IMR-90 (cell line): ENCODE data around the gene MIPEP. TPM values are rescaled to one million over a fixed set of nuclear protein-coding genes. Genes with fewer than 3 reads are reported as not detected.

Source experiments
- ATAC-seq: fragments of 200-7000 bp; cut with Tn5 transposase; 2 replicates; pipeline ENCODE4 v1.9.1; 2020; ENCODE audit warnings: low read depth, mild to moderate bottlenecking, moderate library complexity
- BruUV-seq: library from RNA; stranded (reverse); fragments of 400-500 nt; replicated peaks from 2 replicates; lab custom pipeline; 2021; lab: Mats Ljungman, UMichigan
- CTCF ChIA-PET: fragments of 300-600 bp; formaldehyde crosslinking; extraction: SDS; loops from one replicate; lab custom pipeline; 2021; ENCODE audit warnings: antibody characterized with exemption; lab: Yijun Ruan, JAX
- POLR2A ChIA-PET: fragments of 300-600 bp; sonication (Branson Sonifier 250); formaldehyde crosslinking; loops from one replicate; lab custom pipeline; 2022; ENCODE audit warnings: antibody characterized with exemption; ENCODE audit not compliant: unreplicated experiment; lab: Charles Lee
- DNase-seq: peaks from one replicate; pipeline ENCODE4 v3.0.0; 2013
- H2AFZ ChIP-seq: replicated peaks from 2 replicates; pipeline ENCODE3; 2013; ENCODE audit warnings: low read length, mild to moderate bottlenecking; ENCODE audit not compliant: poor library complexity
- H2AK5ac ChIP-seq: 2 replicates; pipeline ENCODE4 v1.6.1; 2013; ENCODE audit warnings: low read depth, low read length, inconsistent platforms
- H2AK9ac ChIP-seq: replicated peaks from 2 replicates; pipeline ENCODE3; 2013; ENCODE audit warnings: mild to moderate bottlenecking, low read depth, low read length, moderate library complexity; ENCODE audit not compliant: poor library complexity
- H2BK120ac ChIP-seq: 2 replicates; pipeline ENCODE4 v1.6.1; 2013; ENCODE audit warnings: low read depth, low read length, inconsistent platforms
- H2BK15ac ChIP-seq: 3 replicates; pipeline ENCODE4 v1.6.1; 2013; ENCODE audit warnings: low read depth, low read length, inconsistent platforms
- H2BK20ac ChIP-seq: 2 replicates; pipeline ENCODE4 v1.6.1; 2013; ENCODE audit warnings: low read depth, mild to moderate bottlenecking, inconsistent platforms, low read length, moderate library complexity
- H2BK5ac ChIP-seq: 2 replicates; pipeline ENCODE4 v1.6.1; 2013; ENCODE audit warnings: mild to moderate bottlenecking, low read depth, low read length, inconsistent platforms; ENCODE audit not compliant: poor library complexity, severe bottlenecking
- H3K14ac ChIP-seq: replicated peaks from 2 replicates; pipeline ENCODE4 v1.6.1; 2013; ENCODE audit warnings: low read depth, low read length, inconsistent platforms
- H3K18ac ChIP-seq: 2 replicates; pipeline ENCODE4 v1.6.1; 2013; ENCODE audit warnings: low read depth, low read length, control low read depth
- H3K23ac ChIP-seq: 2 replicates; pipeline ENCODE4 v1.6.1; 2013; ENCODE audit warnings: low read depth, low read length, inconsistent platforms
- H3K27ac ChIP-seq: 2 replicates; pipeline ENCODE4 v1.5.1; 2013; ENCODE audit warnings: mild to moderate bottlenecking, control low read depth, low read length; ENCODE audit not compliant: insufficient read depth
- H3K27me3 ChIP-seq: 2 replicates; pipeline ENCODE4 v1.6.1; 2013; ENCODE audit warnings: low read length; ENCODE audit not compliant: control insufficient read depth, insufficient read depth
- H3K36me3 ChIP-seq: 2 replicates; pipeline ENCODE4 v1.6.1; 2013; ENCODE audit warnings: low read length, mixed read lengths; ENCODE audit not compliant: control insufficient read depth, insufficient read depth
- H3K4ac ChIP-seq: 2 replicates; pipeline ENCODE4 v1.6.1; 2013; ENCODE audit warnings: low read depth, low read length, inconsistent platforms
- H3K4me1 ChIP-seq: 2 replicates; pipeline ENCODE4 v1.6.1; 2013; ENCODE audit warnings: low read length, mixed read lengths; ENCODE audit not compliant: control insufficient read depth, insufficient read depth
- H3K4me2 ChIP-seq: 2 replicates; pipeline ENCODE4 v1.6.1; 2013; ENCODE audit warnings: low read depth, mild to moderate bottlenecking, control low read depth, low read length, moderate library complexity
- H3K4me3 ChIP-seq: 2 replicates; pipeline ENCODE4 v1.5.1; 2013; ENCODE audit warnings: low read depth, mild to moderate bottlenecking, control low read depth, low read length, moderate library complexity; ENCODE audit not compliant: insufficient read depth
- H3K56ac ChIP-seq: 2 replicates; pipeline ENCODE4 v1.6.1; 2013; ENCODE audit warnings: low read length, inconsistent platforms; ENCODE audit not compliant: insufficient read depth; ENCODE audit errors: extremely low read depth
- H3K79me1 ChIP-seq, 2 experiments: 2 replicates each; pipeline ENCODE4 v1.6.1; 2013; ENCODE audit warnings: low read length in 2 of 2, inconsistent platforms in 1 of 2, low read depth in 1 of 2
- H3K9ac ChIP-seq: 2 replicates; pipeline ENCODE4 v1.6.1; 2013; ENCODE audit warnings: low read depth, low read length, control low read depth
- H3K9me1 ChIP-seq: 2 replicates; pipeline ENCODE4 v1.6.1; 2013; ENCODE audit warnings: low read length, inconsistent platforms; ENCODE audit not compliant: insufficient read depth
- H3K9me3 ChIP-seq: 2 replicates; pipeline ENCODE4 v1.6.1; 2013; ENCODE audit warnings: low read length; ENCODE audit not compliant: control insufficient read depth, insufficient read depth
- H4K20me1 ChIP-seq: 2 replicates; pipeline ENCODE4 v1.6.1; 2013; ENCODE audit warnings: low read length, inconsistent platforms; ENCODE audit not compliant: insufficient read depth
- H4K5ac ChIP-seq: 2 replicates; pipeline ENCODE4 v1.6.1; 2013; ENCODE audit warnings: mild to moderate bottlenecking, low read depth, low read length, control low read depth
- H4K8ac ChIP-seq, 2 experiments: 2 replicates each; pipeline ENCODE4 v1.6.1; 2013; ENCODE audit warnings: low read depth in 2 of 2, low read length in 2 of 2, control low read depth in 1 of 2, inconsistent platforms in 1 of 2
- H4K91ac ChIP-seq: 2 replicates; pipeline ENCODE4 v1.6.1; 2013; ENCODE audit warnings: low read depth, low read length, inconsistent platforms; ENCODE audit not compliant: insufficient read depth
- CEBPB ChIP-seq: IDR thresholded peaks from 2 replicates; pipeline ENCODE4 v1.6.1; 2012; ENCODE audit warnings: low read depth, low read length, improper control_type of control experiment
- RFX5 ChIP-seq: IDR thresholded peaks from 2 replicates; pipeline ENCODE4 v1.8.0; 2012; ENCODE audit warnings: low read depth, mild to moderate bottlenecking, low read length, moderate library complexity
- WGBS, 2 experiments: methylation state at CpG; one replicate each; pipeline versions ENCODE4 v1.1.5 to v1.1.7; 2013; ENCODE audit warnings: missing lambda C conversion rate in 2 of 2; ENCODE audit not compliant: insufficient read length in 1 of 2; ENCODE audit errors: extremely low coverage in 2 of 2; 5-methylcytosine and 5-hydroxymethylcytosine counted together
- dilution Hi-C: fragments of 300-500 bp; cut with HindIII; formaldehyde crosslinking; loops from one replicate; pipeline ENCODE4 v1.14.3; 2018; ENCODE audit warnings: low sequenced_read_pairs; ENCODE audit not compliant: unreplicated experiment
- in situ Hi-C: fragments of 300-500 bp; cut with MboI; formaldehyde crosslinking; loops from 3 replicates; pipeline ENCODE4 v1.14.3; 2019; ENCODE audit warnings: low sequenced_read_pairs, inconsistent platforms, mixed read lengths
- intact Hi-C: fragments of 100-400 bp; cut with micrococcal nuclease; formaldehyde crosslinking; loops from 2 replicates; pipeline ENCODE4 v1.10.0; 2022
- polyA plus RNA-seq, 3 experiments: library from polyadenylated mRNA; depleted of rRNA; stranded (reverse); fragments of >200 nt; gene quantifications; 2 replicates each; pipeline ENCODE4 v1.2.3, GENCODE V29; 2012; ENCODE audit warnings: low replicate concordance in 1 of 3
- total RNA-seq: library from RNA; depleted of rRNA; stranded (reverse); fragments of >200 nt; gene quantifications from 2 replicates; pipeline ENCODE4 v1.2.3, GENCODE V29; 2012
- TF ChIP-seq, protein P1 (sequence below): conservative IDR thresholded peaks from 2 replicates; pipeline ENCODE4 v1.5.1; 2012; ENCODE audit warnings: mild to moderate bottlenecking, low read depth, low read length, improper control_type of control experiment

The MIPEP gene
- total and polyA plus RNA-seq, 2 of the 4 experiments (the other 2 are of a cell fraction) = 15.0 to 21.5 TPM

DNA sequence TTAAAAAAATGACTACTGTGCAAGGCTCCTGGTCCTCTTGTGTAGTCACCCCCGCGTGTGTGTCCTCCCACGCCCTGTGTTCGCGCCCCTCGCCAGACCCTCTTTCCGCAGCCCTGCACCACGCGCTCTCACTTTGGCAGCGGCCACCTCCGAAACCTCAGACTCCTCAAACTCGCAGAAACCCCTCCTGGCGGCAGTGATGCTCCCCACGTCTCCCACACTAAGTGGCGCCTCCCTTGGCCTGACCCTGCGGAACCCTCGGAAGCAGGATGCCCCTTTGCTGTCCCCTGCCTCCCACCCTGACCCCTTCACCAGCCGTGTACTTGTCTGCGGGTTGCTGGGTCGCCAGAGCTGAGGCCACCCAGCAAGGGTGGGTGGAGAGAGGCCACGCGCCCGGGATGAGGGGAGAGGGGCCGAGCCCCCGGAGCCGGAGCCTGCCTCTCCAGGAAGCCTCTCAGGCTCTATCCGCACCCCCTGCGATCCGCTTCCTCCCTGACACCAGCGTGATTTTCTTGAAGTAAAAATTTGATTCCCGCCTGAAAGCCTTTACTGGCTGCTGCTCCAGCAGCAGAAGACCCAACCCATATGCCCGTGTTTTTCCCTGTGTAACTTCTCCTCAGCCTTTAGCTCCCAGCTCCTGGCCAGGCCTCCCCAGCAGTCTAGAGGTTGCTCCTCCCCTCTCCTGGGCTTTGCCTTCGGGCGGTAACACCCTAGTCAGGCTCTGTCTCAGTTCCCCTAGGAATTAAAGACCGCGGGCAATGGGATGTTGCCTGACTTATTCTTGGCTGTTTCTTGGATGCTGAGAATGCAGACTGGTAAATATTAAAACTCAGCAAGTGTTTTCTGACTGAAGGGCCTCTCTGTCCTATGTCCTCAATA is 55.2 kb downstream of the MIPEP start:
- BruUV-seq = no TSS peak

More for the DNA sequence above, 55.2 kb downstream of the MIPEP start:
- Histone ChIP-seq H3K9ac (no peak overlapping the region), H2AK5ac (no peak overlapping the region), H2AK9ac (no peak overlapping the region), H2BK20ac (no peak overlapping the region), H4K20me1 (no peaks in the 10 kb centered on the region), H3K18ac (no peak overlapping the region), H3K4me2 (no peak overlapping the region), H3K4ac (no peak overlapping the region), H2BK120ac (no peak overlapping the region), H2AFZ (no peak overlapping the region), H2BK5ac (no peak overlapping the region), H4K5ac (no peak overlapping the region), H3K14ac (no peak overlapping the region), H3K4me3 (no peak overlapping the region), H4K91ac (no peak overlapping the region), H3K27ac (no peak overlapping the region), H3K79me1 (no peaks in the 10 kb centered on the region), H2BK15ac (no peak overlapping the region), H3K9me3 (no peaks in the 10 kb centered on the region), H3K36me3 (peaks cover 8% of the 10 kb centered on the region), H4K8ac (no peak overlapping the region), H3K56ac (no peak overlapping the region), H3K27me3 (no peaks in the 10 kb centered on the region), H3K9me1 (peaks cover 3% of the 10 kb centered on the region; the same call in 1 of the 2 replicates), H3K4me1 (no peaks in the 10 kb centered on the region), H3K23ac (no peak overlapping the region)
- dilution Hi-C loops (no loop called here), intact Hi-C loops (no loop called here), in situ Hi-C loops (no loop called here)
- DNase-seq (no peak), ATAC-seq (no peak)
- 89% methylated on average over 15 of the region's 36 CpGs; no CpG with 5 or more reads in 1 of the 2 experiments for WGBS, 2 experiments
- ChIA-PET POLR2A (no interaction called here), CTCF (no interaction called here)
- TF ChIP-seq, protein P1, sequence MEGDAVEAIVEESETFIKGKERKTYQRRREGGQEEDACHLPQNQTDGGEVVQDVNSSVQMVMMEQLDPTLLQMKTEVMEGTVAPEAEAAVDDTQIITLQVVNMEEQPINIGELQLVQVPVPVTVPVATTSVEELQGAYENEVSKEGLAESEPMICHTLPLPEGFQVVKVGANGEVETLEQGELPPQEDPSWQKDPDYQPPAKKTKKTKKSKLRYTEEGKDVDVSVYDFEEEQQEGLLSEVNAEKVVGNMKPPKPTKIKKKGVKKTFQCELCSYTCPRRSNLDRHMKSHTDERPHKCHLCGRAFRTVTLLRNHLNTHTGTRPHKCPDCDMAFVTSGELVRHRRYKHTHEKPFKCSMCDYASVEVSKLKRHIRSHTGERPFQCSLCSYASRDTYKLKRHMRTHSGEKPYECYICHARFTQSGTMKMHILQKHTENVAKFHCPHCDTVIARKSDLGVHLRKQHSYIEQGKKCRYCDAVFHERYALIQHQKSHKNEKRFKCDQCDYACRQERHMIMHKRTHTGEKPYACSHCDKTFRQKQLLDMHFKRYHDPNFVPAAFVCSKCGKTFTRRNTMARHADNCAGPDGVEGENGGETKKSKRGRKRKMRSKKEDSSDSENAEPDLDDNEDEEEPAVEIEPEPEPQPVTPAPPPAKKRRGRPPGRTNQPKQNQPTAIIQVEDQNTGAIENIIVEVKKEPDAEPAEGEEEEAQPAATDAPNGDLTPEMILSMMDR = no peak
- TF ChIP-seq RFX5 (no peak), CEBPB (no peak)
